Measurements from ENCODE around the gene ARL13B.

Gene ARL13B

DNA sequence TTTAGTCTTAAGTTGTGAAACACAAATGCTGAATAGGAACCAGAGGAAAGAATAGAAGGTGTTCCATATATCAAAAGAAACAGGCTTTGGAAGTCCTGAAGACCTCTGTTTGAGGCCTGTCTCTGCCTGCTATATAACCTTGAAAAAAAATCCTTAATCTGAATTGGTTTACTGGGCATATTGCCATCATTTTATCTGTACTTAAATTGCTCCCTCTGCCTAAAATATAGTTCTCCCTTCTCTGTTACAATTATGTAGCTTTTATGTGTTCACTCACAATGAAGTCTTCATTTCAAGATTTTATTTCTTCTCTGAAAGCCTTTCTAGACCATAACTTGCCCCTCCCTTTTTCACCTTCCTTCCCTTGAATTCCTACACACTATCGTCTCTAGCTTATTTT, 21.2 kb downstream of the ARL13B start:
- TF ChIP-seq, protein P1, sequence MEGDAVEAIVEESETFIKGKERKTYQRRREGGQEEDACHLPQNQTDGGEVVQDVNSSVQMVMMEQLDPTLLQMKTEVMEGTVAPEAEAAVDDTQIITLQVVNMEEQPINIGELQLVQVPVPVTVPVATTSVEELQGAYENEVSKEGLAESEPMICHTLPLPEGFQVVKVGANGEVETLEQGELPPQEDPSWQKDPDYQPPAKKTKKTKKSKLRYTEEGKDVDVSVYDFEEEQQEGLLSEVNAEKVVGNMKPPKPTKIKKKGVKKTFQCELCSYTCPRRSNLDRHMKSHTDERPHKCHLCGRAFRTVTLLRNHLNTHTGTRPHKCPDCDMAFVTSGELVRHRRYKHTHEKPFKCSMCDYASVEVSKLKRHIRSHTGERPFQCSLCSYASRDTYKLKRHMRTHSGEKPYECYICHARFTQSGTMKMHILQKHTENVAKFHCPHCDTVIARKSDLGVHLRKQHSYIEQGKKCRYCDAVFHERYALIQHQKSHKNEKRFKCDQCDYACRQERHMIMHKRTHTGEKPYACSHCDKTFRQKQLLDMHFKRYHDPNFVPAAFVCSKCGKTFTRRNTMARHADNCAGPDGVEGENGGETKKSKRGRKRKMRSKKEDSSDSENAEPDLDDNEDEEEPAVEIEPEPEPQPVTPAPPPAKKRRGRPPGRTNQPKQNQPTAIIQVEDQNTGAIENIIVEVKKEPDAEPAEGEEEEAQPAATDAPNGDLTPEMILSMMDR (IDR thresholded peaks at IDR 0.05; ENCODE audit: low read depth, low read length): no peak

DNA sequence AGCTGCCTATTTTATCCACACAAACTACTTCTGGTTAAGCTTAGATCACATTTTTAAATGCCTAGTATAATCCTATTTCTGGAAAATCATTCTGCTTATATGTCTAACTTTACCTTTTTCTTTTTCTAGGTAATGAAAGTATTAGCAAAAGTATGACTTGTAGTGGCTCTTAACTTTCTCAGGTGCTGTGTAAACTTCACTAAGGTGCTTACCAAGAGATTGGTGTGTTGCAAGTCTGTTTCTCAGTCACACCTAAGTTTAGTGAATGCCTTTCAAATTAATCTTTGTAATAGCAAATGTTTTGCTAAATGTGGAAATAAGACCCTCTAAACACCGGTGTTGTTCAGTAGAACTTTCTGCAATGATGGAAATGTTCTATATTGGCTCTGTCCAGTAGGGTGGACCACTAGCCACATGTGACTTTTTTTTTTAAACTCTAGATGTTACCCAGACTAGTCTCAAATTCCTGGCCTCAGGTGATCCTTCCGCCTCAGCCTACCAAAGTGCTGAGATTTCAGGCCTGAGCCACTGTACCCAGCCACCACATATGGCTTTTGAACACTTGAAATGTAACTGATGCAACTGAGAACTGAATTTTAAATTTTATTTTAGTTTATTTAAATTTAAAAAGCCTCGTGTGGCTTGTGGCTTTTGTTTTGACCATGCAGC, 22.0 kb downstream of the ARL13B start:
- no peak for DNase-seq (ENCODE audit: extremely low read depth, low read depth)
- TF ChIP-seq, protein P1 (IDR thresholded peaks at IDR 0.05; ENCODE audit: low read depth, low read length): no peak

More for the DNA sequence above, 21.2 kb downstream of the ARL13B start:
- no peak for DNase-seq (ENCODE audit: extremely low read depth, low read depth)

DNA sequence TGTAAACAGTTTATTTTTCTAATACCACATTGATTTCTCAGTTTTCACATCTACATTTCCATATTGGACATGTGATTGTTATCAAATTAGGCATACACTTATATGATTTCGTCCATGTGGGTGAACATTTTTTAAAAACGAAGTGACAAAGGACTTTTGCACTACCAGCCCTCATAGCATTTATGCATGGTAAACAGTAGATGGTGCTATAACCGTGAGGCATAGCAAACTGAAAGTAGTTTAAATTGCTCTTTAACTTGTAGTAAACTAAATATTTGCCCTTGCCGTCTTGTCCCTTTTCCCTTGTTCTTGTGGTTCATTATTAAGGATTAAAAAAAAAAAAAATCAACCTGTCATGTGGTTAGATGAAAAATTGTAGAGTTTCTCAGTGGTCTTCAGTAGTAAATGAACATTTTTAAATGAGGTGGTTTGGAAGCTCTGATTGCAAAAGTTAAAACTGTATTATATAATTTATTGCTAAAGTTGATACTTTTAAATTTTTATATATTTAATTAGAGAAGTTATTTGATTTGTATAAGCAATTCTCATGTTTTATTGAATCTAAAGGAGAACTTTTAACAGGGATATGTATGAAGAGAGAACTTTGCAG, 24.5 kb downstream of the ARL13B start:
- TF ChIP-seq, protein P1 (IDR thresholded peaks at IDR 0.05; ENCODE audit: low read depth, low read length): peak; percentile 84
- DNase-seq (ENCODE audit: extremely low read depth, low read depth): peak; percentile 37

DNA sequence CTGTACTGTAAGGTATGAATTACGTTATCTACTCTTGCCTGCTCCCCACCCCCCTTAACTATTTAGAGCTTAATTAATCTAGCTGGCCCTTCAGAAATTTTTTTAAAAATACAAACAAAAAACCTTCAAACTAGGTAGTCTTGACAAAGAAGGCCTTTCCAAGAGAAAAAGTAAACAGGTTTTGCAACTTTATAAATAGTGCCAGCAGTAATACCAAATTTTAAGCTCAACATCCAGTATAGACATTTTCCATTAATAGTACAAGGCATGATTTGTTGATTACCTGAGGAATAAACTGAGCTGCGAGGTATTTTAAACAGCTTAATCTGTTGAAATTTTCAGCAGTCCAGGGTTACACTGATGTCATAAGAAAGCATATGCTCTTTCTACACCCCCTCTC, 28.3 kb downstream of the ARL13B start:
- TF ChIP-seq, protein P1 (IDR thresholded peaks at IDR 0.05; ENCODE audit: low read depth, low read length): no peak
- no peak for DNase-seq (ENCODE audit: extremely low read depth, low read depth)

DNA sequence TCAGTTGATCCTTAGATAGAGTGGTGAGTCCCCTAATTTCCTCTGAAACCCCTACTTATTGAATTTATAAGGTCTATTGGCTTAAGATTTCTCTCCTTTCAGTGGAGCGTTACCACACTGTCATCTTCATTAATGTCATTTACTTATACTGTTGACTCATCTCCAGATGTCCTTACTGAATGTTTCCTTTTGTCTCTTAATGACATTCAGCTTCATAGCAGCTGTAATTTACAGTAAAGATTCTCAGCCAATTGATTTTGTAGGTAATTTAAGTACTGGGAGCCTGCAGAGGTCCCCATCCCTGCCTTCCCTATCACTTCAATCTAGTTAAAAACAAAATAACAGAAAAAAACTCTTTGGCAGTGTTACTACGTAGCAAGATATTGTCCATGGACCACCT, 29.7 kb downstream of the ARL13B start:
- TF ChIP-seq, protein P1 (IDR thresholded peaks at IDR 0.05; ENCODE audit: low read depth, low read length): no peak
- no peak for DNase-seq (ENCODE audit: extremely low read depth, low read depth)

DNA sequence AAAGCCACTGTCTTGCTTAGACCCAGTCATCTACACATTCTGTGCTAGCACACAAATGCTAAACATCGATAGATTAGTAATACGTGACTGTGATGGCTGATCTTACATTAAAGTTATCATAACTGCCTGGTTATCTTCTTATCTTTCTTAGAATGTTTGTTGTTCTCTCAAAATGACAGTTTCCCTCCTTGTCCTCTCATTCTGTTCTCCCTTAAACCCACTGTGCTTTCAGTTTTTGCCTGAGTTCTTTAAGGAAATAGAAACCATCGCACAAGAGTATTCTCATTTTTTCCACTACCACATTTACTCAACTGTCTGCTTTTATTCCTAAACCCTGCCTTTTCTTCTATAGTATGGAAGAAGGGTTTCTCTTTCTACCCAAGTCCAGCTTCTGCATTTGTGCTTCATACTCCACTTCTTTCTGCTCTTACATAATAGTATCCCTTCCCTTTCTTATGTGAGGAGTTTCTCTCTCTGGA, 31.3 kb downstream of the ARL13B start:
- no peak for DNase-seq (ENCODE audit: extremely low read depth, low read depth)
- TF ChIP-seq, protein P1 (IDR thresholded peaks at IDR 0.05; ENCODE audit: low read depth, low read length): no peak

DNA sequence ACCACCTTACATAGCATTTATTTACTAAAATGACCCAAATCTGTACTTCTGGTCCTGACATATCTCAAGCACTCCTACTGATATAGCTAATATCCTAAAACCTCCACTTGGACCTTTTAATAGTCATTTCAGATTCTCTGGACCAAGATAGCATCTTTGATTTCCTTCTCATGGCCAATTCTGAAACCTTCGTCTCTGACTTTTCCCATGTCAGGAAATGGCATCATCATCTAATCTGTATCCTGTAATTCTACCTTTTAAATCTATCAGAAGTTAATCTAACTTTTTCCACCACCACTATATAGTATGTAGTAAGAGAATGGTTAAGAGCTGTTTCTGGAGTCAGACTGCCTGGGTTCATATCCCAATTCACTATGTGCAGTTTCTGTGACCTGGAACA, 32.2 kb downstream of the ARL13B start:
- TF ChIP-seq, protein P1 (IDR thresholded peaks at IDR 0.05; ENCODE audit: low read depth, low read length): no peak
- no peak for DNase-seq (ENCODE audit: extremely low read depth, low read depth)

Measured in AG09319 (cell line).